Measurements from ENCODE around the gene GPAT3.
A peak's percentile ranks its signal among the peaks of the same experiment; 100 is the strongest.
"Not testable (repeated sequence)": the region's sequence is repeated elsewhere in the genome, so short reads cannot be mapped to it uniquely, and the experiment has no call there.

GPAT3 gene

DNA sequence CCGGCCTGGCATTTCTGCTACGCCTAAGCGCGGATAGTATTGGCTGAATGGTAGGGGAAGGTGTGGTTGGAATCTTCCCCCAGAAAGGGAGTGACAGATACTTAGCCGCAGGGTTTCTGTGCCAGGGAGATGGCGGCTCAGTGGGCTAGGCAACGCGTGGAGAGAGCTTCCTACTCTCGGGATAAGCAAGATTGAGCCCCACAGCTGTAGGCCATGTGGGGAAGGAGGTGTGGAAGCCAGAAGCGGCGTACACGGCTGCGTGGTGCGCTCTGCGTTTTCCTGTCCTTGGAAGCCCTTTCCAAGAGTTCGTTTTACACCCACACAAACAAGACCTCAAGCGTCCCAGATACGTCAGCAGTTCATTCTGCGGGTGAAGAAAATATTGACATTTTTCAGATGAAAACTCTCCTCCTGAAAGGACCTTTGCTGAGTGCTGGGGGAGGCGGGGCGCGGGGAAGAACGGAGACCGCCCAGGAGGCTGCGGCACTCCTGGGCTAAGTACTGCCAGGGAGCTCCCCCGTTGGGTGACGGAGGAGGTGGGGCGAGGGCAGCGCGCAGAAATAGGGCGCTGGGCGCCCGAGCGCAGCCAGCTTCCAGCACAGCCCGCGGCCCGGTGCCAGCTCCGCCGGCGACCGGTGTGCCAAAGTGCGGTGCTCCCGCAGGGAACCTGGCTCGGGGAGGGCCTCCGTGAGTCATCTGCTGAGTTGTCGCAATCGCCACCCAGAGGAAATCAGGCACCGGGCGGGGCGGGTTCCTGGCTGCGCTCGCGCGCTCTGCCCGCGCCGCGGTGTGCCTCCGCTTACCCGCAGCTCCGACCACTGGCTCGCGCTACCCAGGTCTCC lies at the start of gene GPAT3:
TSS of gene GPAT3 (plus strand) at position 589 of the 842 bp plus-strand sequence. CDS start 515 bp downstream, outside the sequence.
- DNase-seq: peak; percentile 60

DNA sequence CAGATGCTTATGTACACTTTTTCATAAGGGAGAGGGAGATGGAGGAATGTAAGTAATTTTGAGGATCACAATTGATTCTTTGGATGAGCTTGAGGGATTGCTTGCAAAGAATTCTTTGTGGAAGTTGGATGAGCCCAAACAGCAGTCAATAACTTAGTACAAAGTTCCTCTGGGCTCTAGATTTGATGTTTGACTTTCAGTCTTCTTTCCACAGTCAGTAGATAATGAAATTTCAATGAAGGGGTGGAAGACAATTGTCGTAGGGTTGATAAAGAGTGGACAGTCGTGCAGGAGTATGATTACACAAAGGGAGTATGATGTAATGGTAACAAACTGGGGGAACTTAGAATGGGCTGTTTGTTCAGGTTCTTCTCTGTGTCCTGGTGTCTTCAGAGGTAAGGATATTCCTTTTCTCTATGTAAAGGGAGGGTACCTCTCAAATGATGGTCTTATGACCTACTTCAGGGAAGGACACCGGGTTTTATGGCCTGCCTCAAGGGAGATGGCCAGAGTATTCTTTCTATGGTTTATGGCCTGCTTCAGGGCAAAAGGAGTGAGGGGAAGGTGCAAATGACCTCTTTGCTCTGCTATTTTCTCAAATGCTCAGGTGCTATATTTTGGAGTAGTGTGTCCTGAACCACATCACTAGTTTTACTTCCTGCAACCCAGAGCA lies 49.3 kb upstream of the GPAT3 start:
- no peak for DNase-seq

DNA sequence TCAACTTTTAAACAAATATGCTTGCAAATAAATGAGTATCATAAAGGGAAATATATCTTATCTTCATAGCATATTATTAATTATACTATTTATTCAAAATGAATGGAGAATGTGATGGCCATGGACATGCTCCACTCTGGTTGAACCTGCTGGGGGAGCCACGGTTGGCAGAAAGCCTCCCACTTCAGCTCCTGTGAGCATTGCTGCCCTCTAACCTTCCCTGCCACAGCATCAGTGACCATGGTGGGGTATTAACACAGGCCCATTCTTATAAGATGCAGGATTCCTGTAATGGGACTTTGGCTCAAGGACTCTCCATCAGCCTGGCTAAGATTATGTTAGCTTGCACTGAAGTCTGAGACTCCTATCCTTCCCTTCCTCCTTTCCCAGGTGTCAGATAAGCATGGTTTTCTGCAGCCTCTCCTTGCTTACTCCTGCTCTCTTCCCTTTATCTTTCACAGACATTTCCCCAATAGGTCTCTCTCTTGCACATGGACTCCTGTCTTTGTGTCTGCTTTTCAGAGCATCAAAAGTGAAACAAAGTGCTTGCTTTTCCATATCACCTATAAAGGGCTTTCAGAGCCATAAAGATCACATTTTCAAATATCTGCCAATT lies 46.1 kb upstream of the GPAT3 start:
- DNase-seq: no peak

DNA sequence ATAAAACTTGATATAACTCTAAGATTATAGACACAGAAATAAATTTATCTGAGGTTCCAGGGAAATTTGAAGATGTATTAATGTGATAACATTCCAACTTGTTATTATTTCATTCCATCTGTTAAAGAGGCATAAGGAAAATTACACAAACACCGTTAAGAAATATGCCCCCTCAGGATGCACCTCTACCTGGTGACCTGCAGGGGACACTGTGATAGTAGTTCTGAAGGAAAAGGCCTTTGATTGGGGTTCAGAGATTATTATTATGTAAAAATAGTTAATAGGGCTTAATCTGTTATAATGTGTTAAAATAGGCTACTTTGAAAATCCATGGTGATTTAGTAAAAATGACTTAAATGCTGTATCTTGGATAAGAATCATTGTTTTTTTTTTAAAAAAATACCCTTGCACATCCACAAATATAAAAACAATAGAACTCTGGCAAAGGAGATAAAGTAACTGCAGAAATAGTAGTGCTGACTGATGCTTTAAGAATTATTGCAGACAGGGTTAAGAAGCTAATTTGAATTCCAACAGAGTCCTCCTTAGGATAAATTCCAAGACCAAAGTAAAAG lies 44.9 kb upstream of the GPAT3 start:
- DNase-seq: peak; percentile 51

DNA sequence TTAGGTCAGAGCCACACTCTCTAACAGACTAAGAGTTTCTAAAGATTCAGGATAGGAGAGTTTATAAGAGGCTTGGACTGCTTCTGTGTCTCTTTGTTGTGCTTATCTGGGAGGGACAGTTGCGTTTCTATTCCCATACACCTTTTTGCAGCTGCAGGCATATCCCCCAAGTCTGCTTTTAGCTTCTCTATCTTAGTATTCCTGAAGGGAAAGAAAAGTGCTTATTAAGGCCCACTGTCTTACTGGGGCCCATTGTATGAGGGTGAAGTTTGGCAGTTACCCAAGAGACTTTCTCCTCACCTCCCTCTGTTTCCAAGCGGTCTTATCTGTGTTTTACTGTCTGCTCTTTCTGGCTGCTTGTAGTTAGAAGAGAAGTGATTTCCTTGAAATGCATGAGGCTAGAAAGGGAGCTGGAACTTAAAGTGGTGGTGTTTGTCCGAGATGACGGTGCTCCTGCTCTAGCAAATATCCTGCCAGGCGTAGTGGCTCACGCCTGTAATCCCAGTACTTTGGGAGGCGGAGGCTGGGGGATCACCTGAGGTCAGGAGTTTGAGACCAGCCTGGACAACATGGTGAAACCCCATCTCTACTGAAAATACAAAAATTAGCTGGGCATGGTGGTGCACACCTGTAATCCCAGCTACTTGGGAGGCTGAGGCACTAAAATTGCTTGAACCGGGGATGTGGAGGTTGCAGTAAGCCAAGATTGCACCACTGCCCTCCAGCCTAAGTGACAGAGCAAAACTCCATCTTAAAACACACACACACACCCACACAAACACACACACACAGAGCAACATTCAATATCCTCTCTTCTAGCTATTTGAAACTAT lies 39.6 kb upstream of the GPAT3 start:
- not testable (repeated sequence) for DNase-seq

DNA sequence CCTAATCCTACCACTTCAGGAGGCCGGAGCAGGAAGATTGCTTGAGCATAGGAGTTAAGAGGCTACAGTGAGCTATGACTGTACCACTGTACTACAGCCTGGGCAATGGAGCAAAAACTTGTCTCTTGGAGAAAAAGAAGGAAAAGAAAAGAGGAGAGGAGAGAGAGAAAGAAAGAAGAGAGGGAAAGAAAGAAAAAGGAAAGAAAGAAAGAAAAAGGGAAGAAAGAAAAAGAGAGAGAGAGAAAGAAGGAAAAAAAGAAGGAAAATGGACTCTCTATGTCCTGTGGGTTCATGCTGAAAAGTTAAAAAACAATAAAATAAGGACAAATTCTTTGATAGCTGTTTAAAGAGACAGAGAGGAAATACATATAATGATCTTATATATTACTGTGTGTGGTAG lies 37.7 kb upstream of the GPAT3 start:
- DNase-seq: no peak

DNA sequence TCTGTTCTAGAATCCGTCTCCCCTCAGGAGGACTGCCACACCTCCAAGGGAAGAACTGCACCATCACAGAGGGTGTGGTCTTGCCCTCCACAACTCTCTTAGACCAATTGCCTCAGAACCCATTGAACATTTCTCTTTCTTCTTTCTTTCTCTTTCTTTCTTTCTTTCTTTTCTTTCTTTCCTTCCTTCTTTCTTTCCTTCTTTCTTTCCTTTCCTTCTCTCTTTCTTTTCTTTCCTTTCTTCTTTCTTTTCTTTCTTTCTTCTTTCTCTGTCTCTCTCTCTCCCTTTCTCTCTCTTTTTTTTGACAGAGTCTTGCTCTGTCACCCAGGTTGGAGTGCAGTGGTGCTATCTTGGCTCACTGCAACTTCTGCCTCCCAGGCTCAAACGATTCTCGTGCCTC lies 34.2 kb upstream of the GPAT3 start:
- DNase-seq: not testable (repeated sequence)

DNA sequence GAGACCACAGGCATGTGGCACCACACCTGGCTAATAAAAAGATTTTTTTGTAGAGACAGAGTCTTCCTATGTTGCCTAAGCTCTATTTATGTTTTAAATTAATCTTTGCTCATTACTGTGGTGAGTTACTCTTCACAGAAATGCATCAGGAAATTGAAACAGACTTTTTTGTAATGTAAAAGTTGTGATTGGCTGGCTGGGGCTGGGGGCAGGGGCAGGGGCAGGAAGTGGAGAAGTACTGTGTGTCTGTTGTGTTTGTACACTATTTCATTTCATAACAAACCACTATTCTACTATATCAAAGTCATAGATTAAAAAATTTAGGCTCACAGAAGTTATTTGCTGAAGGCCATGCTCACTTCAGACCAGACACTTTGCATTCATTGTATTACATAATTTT lies 31.9 kb upstream of the GPAT3 start:
- peak; percentile 47 for DNase-seq

DNA sequence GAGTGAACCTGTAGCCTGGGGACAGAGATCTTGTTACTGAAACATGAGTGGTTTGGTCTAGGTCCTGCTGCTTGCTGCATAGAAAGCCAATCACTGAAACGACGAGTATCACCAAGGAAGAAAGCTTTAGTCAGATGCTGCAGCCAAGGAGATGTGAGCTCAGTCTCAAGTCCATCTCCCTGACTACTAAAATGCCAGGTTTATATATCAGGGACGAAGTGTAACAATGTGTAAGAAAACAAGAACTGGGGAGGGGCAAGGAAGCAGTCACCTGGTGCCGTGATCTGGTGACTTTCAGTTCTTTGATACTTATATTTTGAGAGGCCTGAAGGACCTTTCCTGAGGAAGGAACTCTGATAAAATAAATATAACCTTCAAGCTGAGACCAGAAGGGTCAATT lies 31.4 kb upstream of the GPAT3 start:
- DNase-seq: no peak

DNA sequence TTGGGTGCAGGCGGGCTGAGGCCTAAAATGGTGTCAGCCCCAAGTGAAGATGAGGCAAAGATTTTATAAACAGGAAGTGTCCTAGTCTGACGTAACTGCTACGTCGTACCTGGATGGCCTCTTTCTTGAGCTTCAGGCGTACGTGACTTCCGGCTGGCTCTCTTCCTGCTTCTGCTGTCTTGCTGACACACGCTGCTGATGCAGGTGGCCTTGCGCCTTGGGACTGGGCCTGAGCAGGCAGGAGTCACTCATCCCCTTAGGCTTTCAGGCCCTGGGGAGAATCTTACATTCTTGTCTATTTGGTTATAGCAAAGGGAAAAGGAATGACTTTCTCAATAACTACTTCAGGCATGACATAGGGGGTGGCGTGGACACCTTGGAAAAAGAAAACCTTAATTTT lies 30.9 kb upstream of the GPAT3 start:
- no peak for DNase-seq

DNA sequence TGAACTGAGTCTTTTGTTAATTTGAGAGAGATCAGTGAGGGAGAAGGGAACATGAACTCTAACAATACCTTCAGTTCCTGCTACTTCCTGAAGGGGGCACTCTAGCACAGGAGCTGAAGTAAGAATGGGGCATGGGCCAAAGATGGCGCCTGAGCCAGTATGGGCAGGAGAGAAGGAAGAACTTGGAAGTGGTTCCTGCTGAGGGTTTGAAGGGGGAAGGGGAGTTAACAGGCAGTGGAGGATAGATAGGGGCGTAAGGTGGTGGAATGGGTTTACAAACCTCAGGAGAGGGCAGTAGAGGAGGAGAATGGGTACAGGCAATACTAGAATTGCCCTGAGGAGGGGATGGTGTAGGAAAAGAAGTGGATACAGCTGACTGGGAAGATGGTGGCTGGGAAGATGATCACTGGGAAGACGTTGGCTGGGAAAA lies 26.7 kb upstream of the GPAT3 start:
- DNase-seq: peak; percentile 65

DNA sequence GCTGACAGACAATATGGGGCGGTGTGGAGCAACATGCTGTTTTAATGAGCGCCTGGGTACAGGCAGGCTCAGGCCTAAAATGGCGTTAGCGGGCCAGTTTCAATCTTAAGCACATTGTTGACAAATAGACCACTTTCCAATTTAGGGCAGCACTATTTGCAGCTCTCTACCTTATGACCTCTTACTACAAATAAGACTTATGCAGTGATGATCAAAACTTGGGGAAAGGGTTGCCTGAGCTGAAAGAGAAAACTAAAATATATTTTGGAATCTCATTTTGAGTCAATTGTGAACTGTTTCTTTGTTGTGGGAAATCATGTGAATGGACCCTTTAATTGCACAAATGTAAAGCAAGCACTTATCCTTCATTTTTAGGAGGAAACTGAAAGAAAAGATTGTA lies 25.5 kb upstream of the GPAT3 start:
- DNase-seq: no peak

DNA sequence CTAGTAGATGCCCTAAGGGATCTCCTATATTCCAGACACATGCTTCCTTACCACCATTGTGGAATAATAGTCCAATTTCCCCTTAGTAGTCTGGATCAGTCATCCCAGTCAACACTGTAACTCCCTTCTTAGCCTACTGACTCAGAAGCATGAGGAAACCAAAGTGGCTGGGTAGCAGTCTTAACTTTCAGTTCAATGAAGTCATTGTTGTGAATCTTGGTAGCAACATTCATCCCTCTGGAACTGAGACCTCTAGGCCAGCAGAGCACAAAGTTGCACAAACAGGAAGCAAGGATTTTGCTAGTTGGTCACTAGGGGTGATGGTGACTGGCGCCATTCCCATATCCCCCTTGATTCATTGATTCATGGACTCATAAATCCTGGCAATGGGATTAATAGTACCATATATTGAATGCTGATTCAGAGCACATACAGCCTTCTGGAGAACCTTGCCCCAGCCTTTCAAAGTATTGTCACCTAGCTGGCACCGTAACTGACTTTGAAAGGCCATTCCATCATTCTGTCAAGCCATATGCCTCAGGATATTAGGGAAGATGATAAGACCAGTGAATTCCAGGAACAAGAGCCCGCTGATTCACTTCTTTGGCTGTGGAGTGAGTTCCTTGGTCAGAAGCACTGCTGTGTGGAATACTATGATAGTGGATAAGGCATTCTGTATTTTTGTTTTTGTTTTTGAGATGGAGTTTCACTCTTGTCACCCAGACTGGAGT lies 19.7 kb upstream of the GPAT3 start:
- DNase-seq: no peak

DNA sequence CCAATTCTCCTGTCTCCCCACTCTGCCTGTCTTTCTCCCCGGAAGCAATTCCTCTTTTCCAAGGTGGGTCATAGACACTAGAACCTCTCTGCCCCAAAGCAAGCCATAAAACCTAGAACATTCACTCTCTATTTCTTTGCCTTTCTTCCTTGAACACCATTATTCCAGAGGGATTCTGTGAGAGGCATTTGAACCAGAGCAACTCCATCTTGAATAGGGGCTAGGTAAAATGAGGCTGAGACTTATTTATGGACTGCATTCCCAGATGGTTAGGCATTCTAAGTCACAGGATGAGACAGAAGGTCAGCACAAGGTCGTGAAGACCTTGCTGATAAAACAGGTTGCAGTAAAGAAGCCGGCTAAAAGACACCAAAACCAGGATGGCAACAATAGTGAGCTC lies 13.7 kb upstream of the GPAT3 start:
- DNase-seq: no peak

DNA sequence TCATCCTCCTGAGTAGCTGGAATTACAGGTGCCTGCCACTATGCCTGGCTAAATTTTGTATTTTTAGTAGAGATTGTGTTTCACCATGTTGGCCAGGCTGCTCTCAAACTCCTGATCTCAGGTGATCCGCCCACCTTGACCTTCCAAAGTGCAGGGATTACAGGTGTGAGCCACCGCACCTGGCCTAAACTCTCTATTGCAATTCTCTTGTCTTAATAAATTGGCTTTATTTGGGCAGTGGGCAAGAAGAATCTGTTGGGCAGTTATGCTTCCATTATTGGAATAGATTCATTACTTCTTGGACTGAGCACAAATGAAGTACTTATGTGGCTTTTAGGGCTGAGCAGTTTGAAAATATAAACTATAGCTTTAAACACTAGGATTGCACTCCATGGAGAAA lies 8.2 kb upstream of the GPAT3 start:
- no peak for DNase-seq

DNA sequence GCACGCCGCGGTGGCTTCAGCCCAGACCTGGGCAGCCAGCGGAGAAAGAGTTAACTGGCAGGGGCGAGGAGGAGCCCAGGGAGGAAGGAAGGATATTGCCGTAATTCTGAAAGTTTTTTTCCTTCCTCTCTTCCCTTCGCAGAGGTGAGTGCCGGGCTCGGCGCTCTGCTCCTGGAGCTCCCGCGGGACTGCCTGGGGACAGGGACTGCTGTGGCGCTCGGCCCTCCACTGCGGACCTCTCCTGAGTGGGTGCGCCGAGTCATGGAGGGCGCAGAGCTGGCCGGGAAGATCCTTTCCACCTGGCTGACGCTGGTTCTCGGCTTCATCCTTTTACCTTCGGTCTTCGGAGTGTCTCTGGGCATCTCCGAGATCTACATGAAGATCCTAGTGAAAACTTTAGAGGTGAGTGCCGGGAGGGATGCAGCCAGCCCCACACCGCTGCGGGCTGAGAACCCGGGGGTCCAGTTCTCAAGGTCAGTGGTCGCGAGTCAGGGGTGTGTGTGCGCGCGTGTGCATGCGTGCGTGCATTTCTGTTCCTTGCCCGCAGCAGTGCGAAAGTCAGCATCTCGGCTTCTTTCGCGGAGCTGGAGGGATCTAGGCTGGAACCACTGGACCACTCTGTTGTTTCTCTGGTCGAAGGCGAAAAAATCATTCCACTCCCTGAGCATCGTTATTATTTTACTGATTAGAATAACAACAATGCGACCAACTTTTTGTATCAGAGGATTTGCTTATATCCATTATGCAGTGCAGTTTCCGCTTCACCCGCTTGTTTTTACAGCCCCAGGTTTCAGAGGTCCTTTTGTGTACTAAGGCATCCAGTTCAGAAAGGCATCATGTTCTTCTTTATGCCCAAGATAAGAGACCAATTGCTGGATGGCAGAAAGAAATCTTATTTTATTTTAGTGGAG lies 709 bp downstream of the GPAT3 start:
- no peak for DNase-seq

DNA sequence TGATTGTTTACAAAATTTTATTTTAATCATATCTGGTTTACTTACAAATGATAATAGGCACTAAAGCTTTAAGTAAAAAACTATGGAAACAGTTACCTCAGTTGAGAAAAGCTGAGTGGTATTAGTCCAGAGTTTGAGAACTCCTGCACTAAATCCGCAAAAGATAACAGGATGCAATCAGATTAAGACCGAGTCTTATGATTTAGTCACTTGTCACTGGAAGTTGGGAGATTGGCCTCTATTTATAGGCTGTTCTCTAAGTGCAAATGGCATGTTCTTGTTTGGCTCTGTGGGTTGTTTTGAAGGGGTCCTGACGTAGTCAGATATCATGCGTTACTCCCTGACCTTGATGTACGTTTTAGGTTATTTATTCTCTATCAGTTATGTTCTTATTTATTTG lies 6.3 kb downstream of the GPAT3 start:
- DNase-seq: no peak

DNA sequence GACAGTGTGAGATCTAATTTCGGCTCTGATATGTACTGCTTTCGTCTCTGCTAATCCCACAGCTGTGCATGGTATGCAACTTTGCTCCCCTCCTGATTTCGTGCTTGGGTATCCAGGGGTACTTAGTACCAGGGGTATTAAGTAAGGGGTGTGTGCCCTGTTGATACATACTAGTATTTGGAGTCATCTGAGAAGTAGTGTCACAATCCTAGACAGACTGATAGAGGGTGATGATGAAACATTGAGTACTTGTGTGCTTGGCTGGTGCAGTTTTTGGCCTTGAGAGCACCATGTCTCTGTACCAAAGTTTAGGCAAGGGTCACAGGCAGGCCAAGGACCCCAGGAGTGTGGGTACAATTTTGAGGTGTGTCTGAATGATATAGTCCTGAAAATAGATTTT lies 10.9 kb downstream of the GPAT3 start:
- no peak for DNase-seq

DNA sequence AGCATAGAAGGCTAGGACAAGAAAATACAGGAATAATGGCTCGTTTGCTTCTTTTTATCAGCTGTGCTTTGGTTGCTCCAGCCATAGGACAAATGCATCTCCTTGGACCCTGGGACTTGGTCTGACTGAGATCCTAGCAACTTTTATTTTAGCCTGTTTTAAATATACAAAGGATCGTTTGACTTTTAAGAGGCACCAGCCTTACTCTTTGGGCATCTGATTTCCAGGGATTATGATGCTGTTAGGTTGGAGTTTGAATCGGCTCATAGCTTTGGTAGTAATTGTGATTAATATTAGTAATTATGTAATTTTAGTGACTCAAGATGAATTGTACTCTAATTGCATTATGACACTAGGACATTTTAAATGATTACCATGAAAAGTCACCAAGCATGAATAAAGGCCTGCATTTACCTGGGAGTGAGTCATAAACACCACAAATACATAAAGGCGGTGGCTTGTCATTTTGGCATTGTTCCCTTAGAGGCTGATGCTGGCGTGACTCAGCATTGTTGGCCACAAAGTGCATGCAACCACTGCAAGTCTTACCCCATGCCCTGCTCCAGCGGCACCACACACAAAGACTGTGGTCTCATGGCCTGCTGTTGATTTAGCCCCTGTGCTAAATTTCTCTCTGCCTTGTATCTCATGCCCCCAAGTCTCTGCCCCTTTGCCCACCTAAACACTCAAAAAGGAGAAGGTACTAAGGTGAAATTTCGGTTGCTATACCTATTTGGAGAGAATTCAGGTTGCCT lies 12.4 kb downstream of the GPAT3 start:
- peak; percentile 32 for DNase-seq

DNA sequence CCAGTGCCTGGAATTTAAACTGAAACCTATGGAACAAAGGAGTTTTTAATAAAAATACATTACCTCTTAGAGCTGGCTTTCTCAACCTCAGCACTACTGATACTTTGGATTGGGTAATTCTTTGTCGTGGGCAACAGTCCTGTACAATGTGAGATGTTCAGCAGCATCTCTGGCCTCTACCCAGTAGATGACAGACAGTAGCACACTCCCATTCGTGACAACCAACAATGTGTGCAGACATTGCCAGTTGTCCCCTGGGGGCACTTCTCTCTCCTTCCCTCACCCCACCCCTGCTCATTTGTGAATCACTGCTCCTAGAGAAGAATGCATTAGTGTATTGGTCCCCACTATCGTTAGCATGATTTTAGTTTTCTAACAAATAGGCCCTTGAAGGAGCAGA lies 16.2 kb downstream of the GPAT3 start:
- no peak for DNase-seq
